HuH-7 (cell line): ENCODE measurements around the gene HOMER2.
"Not testable (repeated sequence)": the region's sequence is repeated elsewhere in the genome, so short reads cannot be mapped to it uniquely, and the experiment has no call there.

Experiments
- DNase-seq: peaks from one replicate; pipeline ENCODE4 v3.0.0; 2011; ENCODE audit warnings: low spot score

Gene HOMER2

DNA sequence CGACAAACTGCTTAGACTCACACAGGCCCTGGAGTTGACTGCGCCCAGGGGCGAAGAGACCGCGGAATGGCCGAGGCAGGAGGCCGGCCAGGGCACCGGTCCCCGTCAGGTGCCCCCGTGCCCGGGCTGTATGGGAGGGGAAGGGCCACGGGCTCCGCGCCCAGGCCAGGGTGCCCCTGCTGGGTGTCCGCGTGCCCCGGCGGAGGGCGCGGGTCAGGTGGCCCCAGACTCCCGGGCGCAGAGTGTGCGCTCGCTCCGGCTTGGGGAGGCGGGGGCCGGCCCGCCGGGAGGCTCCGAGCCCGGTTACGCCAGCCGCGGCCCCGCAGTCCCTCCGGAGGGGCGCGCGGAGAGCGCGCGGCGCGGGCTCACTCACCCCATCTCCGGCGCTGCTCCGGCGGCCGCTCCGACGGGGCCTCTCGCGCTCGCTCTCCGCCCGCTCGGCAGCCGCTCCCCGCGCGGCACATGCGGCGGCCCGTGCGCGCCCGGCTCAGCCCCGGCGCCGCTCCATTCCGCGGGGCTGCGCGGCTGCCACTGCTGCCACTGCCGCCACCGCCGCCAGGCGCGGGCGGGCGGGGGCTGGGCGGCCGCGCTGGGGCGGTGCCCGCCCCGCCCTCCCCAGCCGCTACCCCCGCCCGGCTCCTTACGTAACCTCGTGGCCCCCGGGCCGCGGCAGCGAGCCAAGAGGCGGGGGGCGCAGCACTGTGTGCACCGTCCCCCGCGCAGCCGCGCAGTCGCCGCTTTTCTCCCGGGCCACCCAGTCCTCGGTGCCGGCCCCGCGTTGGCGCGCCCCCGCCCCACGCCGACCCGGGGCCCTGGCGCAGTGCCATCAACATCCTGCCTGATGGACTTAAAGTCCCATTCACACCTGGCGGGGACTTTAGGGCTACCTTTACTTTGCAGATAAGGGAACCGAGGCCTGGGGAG, at the start of gene HOMER2:
Gene HOMER2, minus strand, starts transcription at position 563 of the 924 bp plus-strand sequence. Its CDS starts 185 bp downstream, at position 378.
- DNase-seq: peak; percentile 32

DNA sequence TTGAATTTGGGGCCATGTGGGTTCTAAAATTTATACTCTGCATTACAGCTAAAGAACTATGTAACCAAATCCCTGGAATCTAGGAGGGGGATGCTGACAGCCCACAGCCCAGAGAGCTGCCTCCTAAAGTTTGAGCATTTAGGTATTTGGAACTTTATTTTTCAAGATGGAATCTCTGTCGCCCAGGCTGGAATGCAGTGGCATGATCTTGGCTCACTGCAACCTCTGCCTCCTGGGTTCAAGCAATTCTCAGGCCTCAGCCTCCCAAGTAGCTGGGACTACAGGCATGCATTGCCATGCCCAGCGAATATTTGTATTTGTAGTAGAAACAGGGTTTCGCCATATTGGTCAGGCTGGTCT, 48.1 kb upstream of the HOMER2 start:
- DNase-seq: not testable (repeated sequence)

DNA sequence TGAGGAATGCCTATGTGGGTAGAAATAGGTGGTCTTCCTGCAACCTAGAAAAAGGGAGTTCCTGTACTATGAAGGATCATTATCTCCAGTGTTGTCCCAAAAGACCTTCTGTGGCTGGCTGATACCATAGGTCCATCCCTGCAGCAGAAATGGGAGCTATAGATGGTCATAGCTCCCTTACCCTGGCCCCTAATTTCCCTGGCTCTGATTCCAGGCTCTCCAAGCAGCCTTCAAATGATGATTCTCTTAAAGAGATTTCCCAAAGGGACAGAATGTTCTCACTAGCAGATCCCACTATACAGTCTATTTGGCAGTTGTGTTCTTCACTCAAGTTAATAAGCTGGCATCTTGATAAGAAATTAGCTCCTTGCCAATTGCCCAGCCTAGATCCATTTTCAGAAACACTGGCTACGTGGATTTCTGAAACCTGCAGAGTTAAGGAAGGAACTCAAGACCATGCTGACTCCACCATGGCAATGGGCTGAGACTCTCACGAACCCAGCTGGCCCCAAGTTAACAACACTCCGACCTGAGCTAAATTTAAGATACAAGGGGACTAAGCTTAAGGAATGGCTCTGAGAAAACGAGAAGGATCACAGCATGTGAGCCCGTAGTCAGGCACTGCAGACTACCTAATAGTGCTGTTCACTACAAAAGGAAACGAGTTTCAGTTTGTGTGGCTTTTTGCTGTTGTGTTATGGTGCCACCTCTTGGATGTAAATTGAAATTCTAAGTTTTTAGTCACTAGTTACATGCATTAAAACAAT, 47.6 kb upstream of the HOMER2 start:
- peak; percentile 34 for DNase-seq

DNA sequence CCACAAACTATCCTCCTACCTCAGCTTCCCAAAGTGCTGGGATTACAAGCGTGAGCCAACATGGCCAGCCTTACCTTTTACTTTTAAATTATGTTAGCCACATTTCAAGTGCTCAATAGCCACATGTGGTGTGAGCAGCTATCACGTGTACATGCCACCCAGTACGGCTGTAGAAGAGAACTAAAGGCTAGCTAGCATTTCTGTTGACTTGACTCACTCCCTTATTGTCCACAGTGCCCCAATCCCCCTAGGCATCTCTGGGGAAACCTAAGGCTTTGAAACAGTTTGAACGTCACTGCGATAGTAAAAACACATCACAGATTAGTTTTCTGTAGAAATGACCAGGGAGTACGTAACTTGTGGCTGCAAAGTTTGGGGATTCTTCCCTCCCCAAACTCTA, 46.9 kb upstream of the HOMER2 start:
- no peak for DNase-seq

DNA sequence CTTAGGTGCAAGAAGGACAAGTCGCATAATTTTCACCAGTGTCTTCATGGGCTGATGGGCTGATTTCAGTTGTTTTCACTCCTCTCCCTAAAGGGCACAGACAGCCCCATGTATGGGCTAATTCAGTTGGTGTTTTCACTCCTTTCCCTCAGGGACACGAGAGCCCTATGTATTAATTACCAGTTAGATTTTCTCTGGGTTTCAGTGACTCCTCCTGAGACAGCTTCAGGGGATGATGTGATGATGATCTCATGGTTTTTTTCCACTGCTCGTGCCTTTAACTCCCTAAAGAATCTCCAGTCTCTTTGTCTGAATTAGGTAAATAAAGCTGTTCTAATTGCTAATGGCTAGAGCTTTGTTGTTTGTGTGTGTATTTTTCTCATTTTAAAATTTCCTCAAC, 43.4 kb upstream of the HOMER2 start:
- DNase-seq: peak; percentile 28

DNA sequence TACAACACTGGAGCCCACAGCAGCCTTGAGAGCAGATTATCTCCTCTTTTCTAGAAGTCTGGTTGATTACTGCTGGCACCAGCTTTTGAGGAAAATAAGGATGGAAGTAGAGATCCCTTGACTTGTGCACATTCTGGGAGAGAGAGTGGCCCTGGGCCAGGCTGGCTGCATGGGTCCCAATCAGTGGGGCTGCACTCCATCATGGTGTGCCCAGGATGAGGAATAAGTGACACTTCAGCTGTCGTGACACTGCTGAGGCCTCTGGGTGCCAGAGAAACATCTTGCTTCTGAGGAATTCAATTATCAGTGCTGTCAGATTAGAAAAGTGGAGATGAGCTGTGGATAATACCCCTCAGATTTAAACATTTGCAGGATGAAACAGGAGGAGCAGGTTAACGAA, 42.6 kb upstream of the HOMER2 start:
- no peak for DNase-seq

DNA sequence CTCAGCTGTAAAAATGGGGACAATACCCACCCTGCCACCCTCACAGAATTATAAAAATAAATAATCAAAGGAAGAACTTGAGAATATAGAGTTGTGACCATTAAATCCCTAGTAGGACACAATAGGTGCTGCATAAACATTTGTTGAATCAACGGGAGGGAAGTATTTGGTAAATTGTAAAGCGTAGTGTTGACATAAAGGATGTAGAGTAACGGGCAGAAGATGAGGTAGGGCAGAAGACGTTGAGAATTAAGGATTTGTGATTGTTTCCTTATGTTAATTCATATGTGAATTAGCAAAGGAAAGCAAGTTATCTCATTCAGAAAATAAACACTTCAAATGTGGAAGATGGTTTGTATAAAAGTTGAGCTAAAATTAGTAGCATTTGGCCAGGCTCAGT, 40.6 kb upstream of the HOMER2 start:
- no peak for DNase-seq

DNA sequence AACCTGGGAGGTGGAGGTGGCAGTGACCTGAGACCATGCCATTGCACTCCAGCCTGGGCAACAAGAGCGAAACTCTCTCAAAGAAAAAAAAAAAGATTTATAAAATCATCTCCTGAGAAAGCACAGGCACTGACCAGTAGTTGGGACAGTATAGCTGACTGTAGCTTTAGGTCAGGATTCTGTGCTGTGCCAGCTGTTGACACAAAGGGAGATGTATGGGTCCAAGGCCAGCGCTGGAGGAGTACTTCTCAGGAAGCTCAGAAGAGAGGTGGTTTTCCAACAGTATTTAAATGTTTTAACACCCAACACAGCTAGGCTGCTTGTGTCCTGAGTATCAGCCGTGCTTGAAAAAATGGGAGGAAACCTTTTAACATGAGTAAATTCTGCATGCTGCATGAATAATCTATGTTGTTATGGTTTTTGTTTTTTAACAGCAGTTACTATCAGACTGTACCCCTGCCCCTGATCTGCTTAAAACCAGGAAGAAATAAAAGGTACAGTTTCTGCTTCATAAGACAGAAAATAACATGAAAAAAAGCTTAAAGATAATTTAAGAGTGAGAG, 40.0 kb upstream of the HOMER2 start:
- no peak for DNase-seq

DNA sequence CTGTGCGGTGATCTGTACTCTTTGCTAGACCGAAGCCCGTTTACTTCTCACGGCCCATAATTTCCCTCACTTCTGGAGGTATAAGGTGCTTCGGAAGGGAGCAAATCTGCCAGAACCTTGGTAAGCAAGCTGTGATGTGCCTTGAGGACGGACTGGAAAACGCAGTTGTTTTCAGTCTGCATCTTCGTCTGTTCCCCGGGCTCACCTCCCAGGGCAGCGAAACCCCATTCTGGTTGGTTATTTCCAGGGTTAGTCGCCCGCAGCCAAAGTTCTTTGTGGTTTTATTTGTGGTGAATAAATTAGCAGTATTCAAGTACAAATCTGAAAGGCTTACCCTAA, 33.9 kb upstream of the HOMER2 start:
- peak; percentile 45 for DNase-seq

DNA sequence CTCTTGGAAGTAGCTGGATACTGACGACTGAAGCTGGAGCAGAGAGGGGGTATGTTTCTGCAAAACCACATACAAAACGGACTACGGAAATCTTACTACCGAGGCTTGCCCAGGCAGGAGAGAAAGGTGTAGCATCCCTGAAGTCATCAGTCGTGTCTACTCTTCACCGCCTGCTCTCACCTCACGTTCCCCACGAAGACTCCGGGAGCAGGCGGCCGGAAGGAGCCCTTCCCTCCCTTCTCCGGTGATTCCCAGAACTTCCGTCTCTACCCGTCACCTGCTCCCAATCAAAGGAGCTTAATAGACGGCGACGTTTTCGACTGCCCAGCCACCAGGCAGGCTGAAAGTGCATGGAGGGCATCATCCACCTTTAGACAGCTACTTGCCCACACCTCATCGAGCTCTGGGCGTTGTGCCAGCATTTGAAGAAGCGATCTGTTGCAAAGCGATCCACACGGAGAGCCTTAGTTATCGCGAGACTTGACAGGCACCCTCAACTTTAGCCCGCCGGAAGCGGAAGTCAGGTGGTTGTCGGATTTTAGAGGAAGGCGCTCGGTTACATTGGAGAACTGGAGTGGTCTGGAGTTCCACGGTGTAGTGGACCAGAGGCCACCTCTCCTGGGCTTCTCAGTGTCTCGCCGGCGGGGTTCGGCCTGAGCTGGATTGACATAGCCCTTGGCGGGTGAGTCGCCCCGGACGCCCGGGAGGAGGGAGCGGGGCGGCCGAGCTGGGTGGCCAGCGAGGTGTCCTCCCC, 33.3 kb upstream of the HOMER2 start, which contains the start of gene RAMAC:
Gene RAMAC, plus strand, starts transcription at position 523 of the 754 bp plus-strand sequence. CDS start 2,809 bp downstream, outside the sequence.
- DNase-seq: peak; percentile 88

DNA sequence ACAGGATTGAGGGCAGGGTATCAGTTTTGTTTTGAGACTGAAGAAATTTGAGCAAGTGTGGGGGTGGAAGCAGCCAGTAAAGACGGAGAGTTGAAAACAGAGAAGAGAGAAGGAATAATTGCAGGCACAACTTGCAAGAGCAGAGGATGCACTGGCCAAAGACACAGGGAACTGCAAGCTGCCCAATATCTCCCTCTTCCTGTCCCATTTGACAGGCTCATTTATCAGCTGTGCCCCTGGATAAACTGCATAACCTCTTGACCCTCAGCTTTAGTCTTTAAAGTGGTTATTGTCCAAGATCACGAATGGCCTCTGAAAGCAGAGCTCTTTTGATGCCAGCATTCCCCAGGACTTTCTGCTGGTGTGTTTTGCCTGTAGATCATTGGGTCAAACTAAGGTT, 28.5 kb upstream of the HOMER2 start:
- no peak for DNase-seq

DNA sequence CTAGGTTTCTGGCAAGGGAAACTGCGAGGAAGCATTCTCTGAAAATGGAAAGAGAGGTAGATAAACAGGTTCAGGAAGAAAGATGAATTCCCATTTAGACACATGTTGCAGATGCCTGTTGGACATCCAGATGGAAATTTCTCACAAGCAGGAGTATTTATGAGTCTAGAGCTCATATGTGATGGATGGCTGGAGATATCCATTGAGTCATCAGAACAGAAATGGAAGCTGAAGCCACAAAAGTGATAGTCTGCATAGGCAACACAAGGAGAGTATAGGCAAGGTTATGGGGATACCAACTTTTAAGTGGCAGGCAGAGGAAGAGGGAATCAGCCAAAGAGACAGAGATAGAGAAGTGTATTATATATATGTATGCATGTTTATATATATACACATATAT, 27.2 kb upstream of the HOMER2 start:
- no peak for DNase-seq

DNA sequence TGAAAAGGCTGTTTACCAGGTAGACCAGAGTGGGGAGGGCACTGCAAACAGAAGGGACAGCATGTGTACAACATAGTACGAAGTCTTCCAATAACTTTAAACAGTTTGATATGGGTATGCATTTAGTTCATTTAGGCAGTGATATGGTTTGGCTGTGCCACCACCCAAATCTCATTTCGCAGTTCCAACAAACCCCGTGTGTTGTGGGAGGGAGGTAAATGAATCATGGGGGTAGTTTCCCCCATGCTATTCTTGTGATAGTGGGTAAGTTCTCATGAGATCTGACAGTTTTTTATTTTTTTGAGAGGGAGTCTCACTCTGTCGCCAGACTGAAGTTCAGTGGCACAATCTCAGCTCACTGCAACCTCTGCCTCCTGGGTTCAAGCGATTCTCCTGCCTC, 25.9 kb upstream of the HOMER2 start:
- no peak for DNase-seq

DNA sequence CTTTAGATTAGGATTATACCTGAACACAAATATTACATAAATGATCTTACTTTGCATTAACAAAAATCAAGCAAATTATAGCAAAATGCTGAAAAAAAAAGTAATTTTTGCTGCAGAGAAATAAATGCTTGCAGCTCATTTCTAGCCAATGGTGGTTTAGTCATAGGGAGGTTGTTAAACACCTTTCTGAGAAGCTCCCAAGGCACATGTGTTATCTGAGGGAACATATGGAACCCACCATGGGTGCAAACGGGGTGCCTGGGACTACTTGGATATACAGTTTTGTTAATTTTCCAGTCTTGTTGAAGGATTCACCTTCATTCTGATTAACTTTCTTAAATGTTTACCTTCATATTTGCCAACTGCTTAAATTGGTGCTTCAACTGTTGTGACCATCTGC, 24.6 kb upstream of the HOMER2 start:
- no peak for DNase-seq

DNA sequence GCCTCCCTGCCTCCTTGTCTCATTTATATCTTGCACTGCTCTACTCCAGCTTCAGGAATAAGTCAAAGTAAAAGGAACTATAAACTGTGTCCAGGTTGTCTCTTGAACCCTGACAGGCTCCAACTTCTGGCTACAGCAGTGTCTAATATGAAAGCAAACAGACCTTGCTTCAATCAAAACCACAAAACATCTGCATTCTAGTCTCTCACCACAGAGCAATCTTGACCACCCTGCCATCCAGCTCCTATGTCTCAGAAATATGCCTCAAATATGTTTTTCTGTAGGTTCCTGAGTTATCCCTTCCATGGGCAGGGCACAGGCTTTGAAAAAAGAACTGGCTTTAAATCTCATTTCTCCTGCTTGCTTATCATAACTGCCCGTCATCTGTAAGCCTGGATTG, 20.5 kb upstream of the HOMER2 start:
- DNase-seq: no peak

DNA sequence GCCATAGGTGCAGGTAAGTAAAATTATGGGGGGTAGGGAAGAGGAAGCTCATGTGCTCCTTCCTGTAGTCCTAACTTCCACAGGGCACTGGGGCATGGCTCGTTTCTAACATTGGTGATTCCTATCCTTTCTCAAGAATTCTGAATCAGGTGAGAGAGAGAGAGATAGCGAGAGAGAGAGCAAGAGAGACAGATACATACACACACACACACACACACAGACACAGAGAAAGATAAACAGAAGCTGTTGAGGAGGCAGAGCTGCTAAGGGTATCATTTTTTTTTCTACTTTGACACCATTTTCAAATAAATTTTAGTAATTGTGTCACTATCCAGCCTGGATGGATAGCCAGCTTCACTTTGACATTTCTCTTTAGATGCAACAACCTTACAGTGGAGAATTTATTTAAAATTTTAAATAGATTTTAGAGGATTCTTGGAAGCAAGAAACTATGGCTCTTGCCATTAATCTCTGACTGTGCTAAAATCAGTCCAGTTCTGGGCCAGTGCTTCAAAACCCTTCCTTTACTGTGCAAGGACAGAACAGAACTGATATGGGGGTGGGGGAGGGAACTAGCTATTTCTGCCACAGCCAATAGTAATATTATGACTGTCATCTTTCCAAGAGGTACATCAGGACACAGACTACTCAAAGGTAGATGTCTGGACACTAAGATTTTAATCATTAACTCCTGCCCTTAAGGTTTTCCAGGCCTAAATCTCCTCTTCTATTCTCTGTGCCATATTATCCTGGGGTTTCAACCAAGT, 18.9 kb upstream of the HOMER2 start:
- no peak for DNase-seq

DNA sequence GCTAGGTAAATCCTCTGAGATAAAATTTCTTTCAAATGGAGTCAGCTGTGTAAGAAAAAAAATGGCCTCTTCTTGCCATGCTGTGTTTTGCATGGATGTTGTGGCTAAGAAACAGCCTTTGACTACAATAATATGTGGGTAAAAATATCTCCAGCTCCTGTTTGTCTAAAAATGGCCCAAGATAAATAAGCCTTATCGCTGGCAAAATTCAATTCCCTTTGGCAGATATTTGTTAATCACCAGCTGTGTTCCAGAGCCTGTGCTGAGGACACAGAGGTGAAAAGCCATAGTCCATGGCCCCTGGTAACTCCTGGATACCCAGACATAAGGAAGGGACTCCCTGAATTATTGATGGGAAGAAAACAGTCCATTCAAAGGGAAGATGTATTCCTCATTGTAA, 18.2 kb upstream of the HOMER2 start:
- no peak for DNase-seq

DNA sequence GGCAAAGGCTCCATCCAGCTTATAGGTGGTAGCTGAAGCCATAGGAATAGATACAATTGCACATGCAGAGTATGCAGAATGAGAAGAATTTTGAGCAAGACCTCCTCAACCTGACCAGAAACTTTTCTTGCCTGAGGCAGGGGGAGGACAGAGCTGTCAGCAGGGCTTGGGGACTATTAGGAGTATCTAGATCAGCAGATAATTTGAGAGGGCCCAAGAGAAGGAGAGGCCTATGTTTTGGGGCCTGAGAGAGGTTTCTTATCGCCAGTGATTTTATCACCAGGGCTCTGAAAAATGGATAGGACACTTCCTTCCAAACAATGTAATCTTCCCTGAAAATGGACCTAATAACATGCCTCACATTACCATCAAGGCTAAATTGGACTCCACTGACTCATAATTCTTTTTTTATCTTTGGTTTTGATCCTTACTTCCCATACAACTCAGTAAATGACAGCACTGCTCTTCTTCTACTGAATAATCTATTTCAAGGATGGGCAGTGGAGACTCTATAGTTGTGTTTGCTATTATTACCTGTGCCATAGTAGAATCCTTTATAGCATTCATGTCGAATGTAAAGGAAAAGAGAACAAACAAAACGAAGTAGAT, 17.7 kb upstream of the HOMER2 start:
- no peak for DNase-seq

DNA sequence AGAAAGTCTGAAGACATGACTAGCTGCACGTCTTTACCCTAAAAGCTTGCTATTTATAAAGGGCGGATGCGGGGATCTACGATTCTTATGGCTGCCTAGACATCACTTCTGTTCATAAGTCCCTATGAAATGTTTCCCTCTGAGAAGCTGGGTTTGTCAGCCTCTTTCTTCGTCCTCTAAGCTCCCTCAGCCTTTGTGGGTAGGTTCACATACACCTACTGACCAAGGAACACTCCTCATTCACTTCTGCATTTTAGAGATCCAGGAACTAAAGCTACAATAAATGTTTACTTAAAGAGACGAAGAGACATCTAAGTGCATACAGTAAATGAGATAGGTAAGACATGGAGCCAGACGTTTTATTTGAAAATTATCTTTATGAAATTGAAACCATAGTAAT, 16.8 kb upstream of the HOMER2 start:
- DNase-seq: no peak

DNA sequence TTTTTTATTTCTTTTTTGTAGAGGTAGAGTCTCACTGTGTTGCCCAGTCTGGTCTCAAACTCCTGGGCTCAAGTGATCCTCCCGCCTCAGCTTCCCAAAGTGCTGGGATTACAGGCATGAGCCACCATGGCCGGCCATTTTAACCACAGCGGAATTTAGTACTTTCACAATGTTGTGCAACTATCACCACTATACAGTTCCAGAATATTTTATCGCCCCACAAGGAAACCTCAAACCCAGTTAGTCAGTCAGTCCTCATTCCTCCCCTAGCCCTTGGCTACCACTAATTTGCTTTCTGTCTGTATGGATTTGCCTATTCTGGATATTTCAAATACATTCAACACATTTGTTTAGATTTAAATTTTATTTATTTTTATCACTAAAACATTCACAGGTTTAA, 15.5 kb upstream of the HOMER2 start:
- no peak for DNase-seq

DNA sequence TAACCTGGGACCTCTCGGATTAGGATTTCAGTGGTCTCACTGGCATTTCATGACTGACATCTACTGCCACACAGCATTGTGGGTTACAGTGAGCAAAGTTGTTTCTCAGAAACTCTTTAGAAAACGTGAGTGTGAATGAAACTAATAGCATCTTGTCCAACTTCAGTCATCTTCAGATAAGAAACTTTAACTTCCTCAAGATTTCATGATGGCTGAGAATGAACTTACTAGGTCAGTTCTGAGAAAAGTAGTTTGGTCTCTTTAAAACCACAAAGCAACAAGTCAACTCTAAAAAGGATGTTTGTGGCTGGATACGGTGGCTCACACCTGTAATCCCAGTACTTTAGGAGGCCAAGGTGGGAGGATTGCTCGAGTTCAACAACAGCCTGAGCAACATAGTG, 14.2 kb upstream of the HOMER2 start:
- no peak for DNase-seq
